NT2/D1 (cell line): ENCODE measurements around the gene CD28.

ENCODE experiments used
- SUZ12 ChIP-seq: IDR thresholded peaks from 2 replicates; pipeline ENCODE4 v1.6.1; 2011; ENCODE audit not compliant: insufficient read length, insufficient read depth; ENCODE audit errors: extremely low read depth
- ZNF274 ChIP-seq: IDR thresholded peaks from 2 replicates; pipeline ENCODE4 v1.6.1; 2011; ENCODE audit warnings: mild to moderate bottlenecking, low read depth, low read length

- TF ChIP-seq SUZ12, result no peak
- TF ChIP-seq ZNF274, result no peak
Measured at GRCh38 chr2:203679401-203679800, 27.0 kb upstream of the CD28 start.
